ENCODE measurements around the gene HSPA8.

The HSPA8 gene

DNA sequence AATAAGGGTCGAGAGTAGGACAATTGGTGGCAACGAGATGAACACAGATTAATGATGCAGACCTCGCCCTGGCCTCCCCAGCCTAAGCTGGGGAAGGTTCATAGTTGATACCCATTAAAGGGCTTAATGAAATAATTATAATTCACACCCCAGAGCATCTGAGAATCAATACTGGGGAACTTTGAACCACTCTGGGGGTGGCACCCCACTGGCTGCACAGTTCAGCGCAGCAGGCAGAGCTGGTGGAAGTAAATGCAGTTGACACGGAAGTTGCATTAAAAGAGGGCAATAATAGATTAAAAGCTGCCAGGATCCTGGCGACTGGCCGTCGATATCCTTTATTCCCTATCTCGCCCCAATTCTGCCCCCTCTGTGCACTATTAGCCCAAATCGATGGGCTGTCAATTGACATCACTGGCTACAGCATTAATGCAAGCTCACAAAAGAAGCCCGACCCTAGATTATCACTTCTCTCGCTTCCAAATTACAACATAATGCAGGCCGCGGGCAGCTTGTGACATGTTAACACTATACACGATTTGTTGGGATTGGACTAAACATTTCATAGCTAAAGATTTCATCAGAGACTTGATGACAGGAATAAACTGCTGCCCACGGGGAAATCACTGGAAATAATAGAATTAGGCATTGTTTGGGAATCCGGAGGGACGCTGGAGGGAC, 14.5 kb downstream of the HSPA8 start:
- no peak for DNase-seq (ENCODE audit: low read depth)

DNA sequence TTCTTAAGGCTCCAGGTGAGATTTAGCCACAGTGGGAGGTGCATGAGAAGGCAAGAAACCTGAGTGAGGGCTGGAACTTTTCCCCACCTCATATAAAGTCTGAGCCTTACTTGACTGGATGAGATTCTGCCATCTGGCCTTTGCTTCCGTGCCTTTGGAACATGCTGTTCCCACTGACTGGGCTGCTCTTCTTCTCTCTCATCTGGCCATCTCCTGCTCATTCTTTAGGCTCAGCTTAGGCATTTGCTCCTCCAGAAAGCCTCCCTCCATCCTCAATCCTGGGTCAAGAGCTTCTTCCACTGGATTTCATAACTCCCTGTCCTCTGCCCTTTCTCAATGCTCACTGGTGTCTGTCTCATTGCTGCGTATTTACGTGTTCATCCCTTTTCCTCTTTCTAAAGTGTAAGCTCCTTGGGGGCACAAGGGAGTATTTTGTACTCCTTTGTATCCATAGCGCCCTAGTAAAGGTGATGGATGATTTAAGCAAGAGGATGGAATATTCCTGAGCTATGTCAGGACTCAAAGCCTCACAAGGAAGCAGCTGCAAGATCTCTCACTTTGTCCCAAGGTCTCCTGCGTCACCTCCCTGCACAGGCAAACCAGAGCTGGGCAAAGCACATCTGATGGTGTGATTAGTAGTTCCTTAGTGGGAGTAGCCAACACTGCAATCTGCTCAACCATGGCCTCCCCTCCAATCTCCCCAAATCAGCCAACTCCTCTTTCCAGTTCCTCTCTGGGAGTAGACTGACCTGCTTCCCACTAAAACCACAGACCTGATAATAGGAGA, 15.3 kb downstream of the HSPA8 start:
- no peak for DNase-seq (ENCODE audit: low read depth)

DNA sequence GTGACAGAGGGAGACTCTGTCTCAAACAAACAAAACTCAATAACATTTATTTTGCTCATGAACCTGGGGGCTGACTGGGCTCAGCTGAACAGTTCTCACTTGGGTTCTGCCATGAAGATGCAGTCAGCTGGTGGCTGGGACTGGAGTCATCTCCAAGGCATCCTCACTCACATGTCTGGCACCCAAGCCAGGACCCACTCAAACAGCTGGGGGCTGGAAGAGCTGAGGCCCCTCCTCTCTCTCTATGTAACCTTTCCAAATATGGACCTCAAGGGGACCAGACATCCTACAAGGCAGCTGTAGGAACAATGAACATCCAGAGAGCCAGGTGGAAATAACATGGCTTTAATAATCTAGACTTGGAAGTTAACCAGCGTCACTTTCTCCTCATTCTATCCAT, 16.8 kb downstream of the HSPA8 start:
- DNase-seq (ENCODE audit: low read depth), result no peak

DNA sequence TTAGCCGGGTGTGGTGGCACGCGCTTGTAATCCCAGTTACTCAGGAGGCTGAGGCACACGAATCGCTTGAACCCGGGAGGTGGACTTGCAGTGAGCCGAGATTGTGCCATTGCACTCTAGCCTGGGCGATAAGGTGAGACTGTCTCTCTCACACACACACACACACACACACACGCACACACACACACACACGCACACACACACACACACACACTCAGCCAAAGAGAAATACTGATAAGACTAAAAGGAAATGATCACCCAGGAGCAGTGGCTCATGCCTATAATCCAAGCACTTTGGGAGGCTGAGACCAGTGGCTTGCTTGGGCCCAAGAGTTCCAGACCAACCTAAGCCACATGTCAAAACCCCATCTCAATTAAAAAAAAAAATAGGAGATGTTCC, 20.8 kb downstream of the HSPA8 start:
- no peak for DNase-seq (ENCODE audit: low read depth)

DNA sequence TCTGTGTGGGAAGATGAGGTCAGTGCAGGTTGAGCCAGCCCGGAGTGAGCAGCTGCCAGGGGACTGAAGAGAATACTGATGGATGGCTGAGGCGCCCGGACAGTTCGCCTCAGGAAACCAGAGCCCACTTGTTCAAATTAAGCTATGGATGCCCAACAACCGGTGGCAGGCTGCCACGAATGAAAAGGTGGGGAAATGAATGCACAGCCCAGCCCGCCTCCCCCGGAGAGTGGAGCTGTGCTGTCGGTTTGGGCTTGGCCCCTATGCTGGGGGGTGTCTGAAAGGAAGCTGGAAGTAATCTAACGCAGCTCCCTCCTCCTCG, 21.9 kb downstream of the HSPA8 start:
- DNase-seq (ENCODE audit: low read depth), result no peak

DNA sequence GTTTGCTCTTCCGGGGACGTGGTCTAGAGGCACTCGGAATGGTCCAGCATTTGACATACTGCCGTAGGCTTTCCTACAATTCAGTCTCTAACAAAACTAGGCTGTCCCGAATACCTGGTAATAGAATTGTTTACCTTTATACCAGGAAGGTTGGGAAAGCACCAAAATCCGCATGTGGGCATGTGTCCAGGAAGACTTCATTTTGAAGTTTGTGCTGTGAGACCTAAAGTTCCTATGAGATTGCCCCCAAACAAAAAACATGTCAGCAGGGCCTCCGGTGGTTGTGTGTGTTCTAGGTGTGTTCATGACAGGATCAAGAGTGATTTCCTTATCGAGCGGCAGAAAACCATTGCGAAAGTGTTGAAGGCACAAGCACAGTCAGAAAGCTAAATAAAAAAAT, 26.1 kb downstream of the HSPA8 start:
- no peak for DNase-seq (ENCODE audit: low read depth)

DNA sequence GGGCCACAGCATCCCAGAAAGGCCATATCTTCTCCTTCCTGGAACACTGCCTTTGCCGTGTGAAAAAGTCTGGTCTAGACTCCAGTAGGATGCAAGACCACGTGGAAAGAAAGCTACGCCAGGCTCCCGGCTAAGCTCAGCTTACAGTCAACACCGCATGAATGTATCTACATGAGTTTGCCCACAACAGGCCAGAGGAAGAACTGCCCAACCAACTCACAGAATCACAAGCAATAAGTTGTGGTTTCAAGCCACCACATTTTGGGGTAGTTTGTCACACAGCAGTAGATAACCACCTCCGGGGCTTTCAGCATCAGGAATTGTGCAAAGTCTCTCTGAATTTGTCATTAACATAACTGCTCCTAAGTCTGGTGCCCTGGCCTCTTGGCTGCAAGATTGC, 27.3 kb downstream of the HSPA8 start:
- no peak for DNase-seq (ENCODE audit: low read depth)

DNA sequence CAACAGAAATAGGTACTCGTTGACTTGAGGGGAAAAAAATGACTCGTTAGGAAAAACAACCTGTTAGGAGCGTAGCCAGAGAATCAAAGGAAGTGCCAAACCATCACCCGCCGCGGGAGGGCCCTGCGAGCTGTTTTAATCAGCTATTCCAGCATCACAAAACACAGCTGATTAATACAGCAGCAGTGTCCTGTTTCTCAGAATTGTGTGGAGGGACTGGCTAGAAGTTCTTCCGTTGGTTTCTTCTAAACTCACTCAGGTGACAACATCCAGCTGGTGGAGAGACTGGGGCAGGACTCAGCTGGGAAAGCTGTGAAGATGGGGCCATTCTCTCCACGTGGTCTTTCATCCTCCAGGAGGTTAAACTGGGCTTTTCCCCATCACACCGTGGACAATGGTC, 28.0 kb downstream of the HSPA8 start:
- DNase-seq (ENCODE audit: low read depth), result no peak

DNA sequence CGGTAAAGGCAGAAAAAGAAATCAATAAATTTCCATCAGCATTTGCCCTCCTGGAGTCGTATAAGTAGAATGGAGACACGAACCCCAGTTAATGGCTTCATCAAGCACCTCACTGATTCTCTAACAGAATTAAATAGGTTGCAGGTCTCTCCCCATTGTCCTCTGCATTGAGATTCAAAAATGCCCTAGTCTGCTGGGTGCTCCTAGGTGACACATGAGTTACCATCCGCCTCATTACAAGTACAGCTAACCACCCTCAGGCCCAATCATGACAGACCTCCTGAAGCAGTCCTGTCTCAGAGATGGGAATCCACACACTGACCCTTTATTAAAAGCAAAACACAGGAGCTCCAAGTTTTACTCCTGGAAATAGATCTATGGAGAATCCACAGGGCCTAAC, 31.4 kb downstream of the HSPA8 start:
- no peak for DNase-seq (ENCODE audit: low read depth)

DNA sequence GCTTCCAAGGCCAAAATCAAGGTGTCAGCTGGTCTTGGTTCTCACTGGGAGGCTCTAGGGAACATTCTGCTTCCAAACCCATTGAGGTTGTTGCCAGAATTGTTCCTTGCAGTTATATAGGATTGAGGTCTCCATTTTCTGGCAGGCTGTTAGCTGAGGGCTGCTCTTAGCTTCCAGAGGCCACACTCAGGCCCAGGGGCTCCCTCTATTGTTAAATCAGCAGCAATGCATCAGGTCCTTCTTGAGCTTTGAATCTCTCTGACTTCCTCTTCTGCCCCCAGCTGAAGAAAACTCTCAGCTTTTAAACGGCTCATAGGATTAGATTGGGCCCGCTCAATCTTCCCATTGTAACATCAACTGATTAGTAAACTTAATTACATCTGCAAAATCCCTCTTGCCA, 41.0 kb downstream of the HSPA8 start:
- peak; percentile 11 for DNase-seq (ENCODE audit: low read depth)

DNA sequence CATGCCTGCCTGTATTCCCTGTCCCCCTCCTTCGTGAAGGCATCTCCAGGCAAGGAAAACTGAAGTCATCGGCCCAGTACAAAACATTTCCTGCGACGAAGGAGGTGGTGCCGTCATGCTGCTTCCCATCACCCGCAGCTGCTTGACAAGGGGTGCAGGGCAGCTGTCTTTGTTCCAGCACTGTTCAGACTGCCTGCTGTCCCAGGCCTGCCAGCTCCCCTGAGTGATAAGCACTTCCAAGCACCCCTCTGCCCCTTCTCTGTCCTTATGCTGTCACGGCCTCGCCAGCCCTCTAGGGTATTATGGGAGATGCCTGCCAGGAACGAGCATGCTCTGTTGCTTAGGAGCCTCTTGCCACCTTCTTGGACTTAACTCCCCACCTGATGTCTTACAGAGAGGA, 43.2 kb downstream of the HSPA8 start:
- DNase-seq (ENCODE audit: low read depth), result no peak

DNA sequence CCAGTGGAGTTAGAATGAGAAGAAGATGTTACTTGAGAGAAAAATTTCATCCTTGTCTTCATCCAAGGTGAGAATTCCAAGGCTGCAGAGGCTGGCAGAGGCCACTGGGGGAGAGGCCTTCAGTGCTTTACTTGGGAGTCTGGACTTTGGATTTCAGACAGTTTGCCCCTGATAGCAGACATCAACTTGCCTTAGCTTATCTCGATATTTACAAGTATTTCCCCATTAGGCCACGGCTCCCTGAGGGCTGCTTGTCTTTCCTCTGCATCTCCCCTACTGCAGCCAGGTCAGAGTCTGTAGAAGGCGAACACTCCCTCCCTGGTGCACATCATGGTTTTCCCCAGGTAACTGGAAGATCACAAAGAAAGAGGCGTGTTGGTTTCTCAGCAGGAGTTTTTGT, 50.4 kb downstream of the HSPA8 start:
- DNase-seq (ENCODE audit: low read depth), result no peak

Data from stimulated activated CD8-positive, alpha-beta memory T cell treated with anti-CD3 and anti-CD28 coated beads, Interleukin-4, amount 100 ng/mL, for 24 hours (primary cell).